GM19035 (cell line): ENCODE results near the gene PRLH.
A peak's percentile ranks its signal among the peaks of the same experiment; 100 is the strongest.

Experiments
- ATAC-seq: cut with Tn5 transposase; IDR thresholded peaks from one replicate; pipeline ENCODE4 v1.9.1; 2021; ENCODE audit not compliant: unreplicated experiment

The PRLH gene, protein sequence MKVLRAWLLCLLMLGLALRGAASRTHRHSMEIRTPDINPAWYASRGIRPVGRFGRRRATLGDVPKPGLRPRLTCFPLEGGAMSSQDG

DNA sequence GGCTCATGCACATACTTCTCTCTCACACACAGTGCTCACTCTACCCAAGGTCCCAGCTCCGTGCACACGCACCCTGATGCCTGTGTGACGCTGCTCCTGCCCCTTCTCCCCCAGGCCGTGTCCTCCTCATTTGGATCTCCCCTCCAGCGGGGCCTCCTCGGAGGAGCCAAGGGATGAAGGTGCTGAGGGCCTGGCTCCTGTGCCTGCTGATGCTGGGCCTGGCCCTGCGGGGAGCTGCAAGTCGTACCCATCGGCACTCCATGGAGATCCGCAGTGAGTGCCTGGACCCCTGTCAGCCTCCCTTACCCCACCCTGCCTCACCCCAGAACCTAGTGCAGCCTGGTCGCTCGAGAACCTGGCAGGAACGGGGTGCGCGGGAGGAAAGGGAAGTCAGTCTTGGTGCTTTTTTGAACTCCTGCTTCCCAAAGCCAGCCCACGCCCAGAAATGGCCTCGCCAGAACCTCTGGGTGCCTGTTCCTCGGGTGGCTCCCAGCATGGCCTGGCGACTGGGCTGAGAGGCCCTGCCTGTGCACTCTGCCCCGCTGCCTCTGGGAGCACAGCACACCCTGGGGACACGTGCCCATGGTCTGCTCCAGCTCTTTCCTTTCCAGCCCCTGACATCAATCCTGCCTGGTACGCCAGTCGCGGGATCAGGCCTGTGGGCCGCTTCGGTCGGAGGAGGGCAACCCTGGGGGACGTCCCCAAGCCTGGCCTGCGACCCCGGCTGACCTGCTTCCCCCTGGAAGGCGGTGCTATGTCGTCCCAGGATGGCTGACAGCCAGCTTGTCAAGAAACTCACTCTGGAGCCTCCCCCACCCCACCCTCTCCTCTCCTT lies at the start of gene PRLH:
Gene PRLH (plus strand): TSS at position 174 of the 835 bp plus-strand sequence. CDS start 0 bp downstream, at position 174.
- no peak for ATAC-seq

DNA sequence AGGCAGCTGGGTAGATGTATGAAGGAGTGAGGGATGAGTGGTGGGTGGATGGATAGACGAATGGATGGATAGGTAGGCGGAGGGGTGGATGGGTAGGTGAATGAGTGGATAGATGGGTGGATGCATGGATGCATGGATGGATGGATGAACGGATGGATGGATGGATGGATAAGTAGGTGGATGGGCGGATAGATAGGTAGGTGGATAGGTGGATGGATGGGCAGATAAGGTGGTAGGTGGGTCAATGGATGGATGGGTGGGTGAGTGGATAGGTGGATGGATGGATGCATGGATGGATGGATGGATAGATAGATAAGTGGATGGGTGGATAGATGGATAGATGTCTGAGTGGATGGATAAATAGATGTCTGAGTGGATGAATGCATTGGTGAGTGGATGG lies 49.2 kb upstream of the PRLH start:
- no peak for ATAC-seq

DNA sequence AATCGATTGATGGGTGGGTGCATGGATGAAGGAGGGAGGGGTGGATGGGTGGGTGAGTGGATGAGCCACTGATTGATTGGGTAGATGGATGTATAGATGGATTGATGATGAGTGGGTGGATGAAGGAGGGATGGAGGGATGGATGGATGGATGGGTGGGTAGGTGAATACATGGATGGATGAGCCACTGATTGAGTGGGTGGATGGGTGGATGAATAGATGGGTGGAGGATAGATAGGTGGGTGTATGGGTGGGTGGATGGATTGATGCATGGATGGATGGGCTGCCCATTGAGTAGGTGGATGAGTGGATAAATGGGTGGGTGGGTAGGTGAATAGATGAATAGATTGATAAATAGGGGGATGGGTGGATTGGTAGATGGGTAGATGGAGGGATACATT lies 48.4 kb upstream of the PRLH start:
- ATAC-seq, result no peak

GRCh38 chr2:237519506-237520245 lies 46.7 kb upstream of the PRLH start:
- ATAC-seq, result no peak

- ATAC-seq, result no peak
These were observed 46.1 kb upstream of the PRLH start for GRCh38 chr2:237520290-237520689.

GRCh38 chr2:237524631-237525030 lies 41.7 kb upstream of the PRLH start:
- no peak for ATAC-seq

GRCh38 chr2:237525559-237526157 lies 40.7 kb upstream of the PRLH start:
- no peak for ATAC-seq

DNA sequence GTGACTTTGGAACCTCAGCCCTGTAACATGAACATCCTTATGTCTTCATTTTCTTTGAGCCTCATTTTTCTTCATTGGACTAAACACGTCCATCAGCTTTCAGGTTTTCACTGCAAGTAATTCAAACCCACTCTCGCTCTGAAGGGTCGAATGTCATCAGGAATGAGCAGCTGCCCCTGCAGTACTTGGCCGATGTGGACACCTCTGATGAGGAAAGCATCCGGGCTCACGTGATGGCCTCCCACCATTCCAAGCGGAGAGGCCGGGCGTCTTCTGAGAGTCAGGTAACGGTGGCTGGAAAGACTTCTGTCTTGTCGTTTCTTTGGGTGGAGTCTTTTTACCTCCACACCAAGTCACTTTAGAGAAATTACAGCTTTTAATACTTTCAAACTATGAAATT lies 39.1 kb upstream of the PRLH start:
- no peak for ATAC-seq

- no peak for ATAC-seq
These were observed 38.6 kb upstream of the PRLH start for GRCh38 chr2:237527766-237528165.

DNA sequence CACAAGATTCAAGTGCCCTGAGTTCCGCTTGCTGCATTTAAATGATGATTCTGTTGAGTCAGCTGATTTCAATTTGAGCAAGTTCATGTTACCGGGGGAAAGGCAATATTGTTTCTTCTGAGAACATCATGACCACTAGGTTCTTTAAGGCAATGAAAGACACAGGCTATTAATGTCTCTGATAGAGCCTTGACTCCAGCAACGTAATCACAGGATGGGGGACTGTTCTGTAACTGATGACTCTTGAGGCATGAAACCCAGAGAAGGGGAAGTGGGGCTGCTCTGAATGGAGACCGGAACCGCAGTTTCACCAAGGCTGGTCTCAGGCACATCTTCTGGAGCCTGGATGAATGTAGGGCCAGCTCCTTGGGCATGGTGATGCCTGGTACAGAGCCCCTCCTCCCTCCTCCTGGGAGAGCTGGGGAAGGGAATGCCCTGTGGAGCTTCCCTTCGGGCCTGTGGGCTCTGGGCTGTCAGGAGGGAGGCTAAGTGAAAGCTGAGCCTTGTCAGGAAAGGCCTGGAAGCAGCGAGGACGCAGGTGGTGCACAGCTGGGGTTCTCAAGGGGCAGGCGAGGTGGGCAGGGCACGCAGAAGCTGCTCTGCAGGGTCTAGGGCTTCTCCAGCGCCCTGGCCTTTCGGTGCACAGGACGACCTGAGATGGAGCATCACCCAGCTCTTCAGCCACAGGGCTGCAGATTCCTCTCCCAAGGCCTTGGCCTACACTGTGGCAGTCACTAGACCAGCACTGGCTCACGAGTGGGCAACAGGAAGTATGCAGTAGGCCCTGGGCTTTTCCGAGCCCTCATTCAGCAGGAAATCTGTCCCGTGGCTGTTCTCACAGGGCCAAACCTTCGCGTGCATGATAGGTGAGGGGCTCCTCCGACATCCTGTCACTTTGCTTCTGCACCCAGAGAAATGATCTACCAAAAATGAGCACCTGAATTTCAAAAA lies 36.6 kb upstream of the PRLH start:
- peak; percentile 67 for ATAC-seq

- ATAC-seq, result peak; percentile 45
These were observed 35.6 kb upstream of the PRLH start for GRCh38 chr2:237530472-237531433.

DNA sequence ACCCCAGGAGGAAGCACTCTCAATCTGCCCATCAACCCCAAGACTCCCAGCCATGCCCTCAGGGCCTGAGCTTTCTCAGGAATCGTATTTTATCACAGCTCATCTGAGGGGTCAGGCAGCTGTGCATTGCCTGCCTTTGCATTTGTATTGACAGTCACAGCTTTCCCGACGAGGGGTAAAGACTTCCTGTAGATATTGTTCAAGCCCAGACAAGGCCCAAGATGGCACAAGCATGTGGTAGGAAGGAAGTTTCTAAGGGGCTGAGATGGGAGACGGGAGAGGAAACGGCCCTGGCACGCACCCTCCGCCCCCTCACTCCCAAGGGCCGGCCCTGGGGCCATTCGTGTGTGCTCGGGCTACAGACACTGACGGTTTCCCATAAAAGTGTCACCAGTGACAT lies 34.2 kb upstream of the PRLH start:
- ATAC-seq, result no peak

- ATAC-seq, result no peak
These were observed 32.7 kb upstream of the PRLH start for GRCh38 chr2:237533668-237534161.

DNA sequence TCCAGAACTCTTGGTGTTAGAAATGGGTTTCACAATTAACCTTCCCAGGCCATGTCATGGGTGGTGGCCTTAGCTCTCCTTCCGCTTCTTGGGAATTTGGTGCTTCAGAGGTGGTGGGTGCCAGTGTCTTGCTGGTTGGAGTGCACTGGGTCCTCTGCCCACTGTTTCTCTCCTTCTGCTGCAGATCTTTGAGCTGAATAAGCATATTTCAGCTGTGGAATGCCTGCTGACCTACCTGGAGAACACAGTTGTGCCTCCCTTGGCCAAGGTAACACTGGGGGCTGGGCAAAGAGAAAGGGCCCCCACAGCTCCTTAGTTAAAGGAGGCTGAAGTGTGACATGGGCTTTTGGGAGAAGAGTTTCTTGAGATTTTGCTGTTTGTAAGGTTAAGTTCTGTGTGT lies 32.0 kb upstream of the PRLH start:
- no peak for ATAC-seq

GRCh38 chr2:237535385-237536082 lies 30.8 kb upstream of the PRLH start:
- no peak for ATAC-seq

DNA sequence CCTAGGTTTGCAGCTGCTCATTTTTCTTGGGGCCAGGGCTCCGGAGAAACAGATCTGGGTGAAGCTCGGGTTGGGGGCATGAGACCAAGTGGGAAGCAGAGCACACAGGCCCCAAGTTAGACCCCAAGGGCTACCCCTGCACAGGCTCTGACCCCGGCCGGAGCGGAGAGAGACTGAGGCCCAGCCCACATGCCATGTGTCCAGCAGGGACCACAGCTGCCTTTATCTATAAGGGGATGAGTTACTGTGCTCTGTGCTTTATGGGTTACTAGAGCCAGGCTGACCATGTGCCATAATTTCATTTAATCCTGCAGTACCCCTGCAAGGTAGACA lies 30.3 kb upstream of the PRLH start:
- no peak for ATAC-seq

GRCh38 chr2:237536617-237537016 lies 29.8 kb upstream of the PRLH start:
- no peak for ATAC-seq

DNA sequence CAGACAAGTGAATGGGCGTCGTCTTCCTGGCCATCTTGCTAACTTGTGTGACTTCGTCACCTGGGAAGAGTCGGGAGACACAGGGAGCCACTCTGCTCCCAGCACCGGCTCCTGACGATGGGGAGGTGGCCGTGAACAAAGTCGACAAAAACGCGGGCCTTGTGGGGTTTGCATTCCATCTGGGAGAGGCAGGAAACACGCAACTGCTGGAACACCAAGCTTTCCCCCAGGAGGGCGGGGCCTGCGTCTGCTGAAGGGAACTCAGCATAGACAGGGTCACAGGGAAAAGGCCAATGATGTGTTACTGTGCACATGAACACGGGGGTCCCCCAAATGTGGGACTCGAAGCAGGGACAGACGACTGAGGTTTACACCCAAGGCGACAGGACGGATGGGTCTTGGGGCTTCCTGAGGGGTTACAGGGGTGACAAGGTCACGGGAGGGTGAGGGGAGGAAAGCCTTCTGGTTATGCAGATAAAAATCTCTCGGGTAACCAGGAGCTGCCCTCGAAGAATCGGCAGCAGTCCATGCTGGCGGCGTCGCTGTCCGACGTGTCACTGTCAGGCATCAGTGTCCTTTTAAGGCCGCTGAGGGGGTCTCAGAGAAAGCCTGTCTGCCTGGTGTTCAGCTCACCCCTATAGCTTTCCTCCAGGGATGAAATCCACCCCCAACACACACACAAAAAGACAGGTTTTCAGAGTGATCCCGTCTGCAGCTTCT lies 28.2 kb upstream of the PRLH start:
- ATAC-seq, result no peak
